Measurements from ENCODE around the gene ICOS.
A peak's percentile ranks its signal among the peaks of the same experiment; 100 is the strongest.

Gene ICOS, protein sequence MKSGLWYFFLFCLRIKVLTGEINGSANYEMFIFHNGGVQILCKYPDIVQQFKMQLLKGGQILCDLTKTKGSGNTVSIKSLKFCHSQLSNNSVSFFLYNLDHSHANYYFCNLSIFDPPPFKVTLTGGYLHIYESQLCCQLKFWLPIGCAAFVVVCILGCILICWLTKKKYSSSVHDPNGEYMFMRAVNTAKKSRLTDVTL

DNA sequence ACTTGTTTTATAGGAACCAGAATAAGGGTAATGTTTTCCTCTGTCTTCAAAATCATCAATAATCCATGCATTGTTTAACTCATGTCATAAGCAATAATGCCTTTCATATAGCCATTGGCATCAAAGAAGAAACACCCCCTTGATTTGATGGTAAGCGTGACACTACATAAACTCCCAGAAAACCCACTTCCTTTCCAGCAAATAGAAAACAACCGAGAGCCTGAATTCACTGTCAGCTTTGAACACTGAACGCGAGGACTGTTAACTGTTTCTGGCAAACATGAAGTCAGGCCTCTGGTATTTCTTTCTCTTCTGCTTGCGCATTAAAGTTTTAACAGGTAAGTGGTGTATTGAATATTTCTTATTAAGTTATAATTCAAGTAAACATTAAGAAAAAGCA lies at the start of gene ICOS:
ICOS (plus strand) TSS at position 229 of the 400 bp plus-strand sequence; CDS start at position 281, 52 bp downstream.
- DNase-seq: no peak

- DNase-seq: peak; percentile 39
These were observed 48.9 kb upstream of the ICOS start for GRCh38 chr2:203887677-203888076.

GRCh38 chr2:203889542-203889941 lies 47.0 kb upstream of the ICOS start:
- no peak for DNase-seq

GRCh38 chr2:203889944-203890343 lies 46.6 kb upstream of the ICOS start:
- no peak for DNase-seq

DNA sequence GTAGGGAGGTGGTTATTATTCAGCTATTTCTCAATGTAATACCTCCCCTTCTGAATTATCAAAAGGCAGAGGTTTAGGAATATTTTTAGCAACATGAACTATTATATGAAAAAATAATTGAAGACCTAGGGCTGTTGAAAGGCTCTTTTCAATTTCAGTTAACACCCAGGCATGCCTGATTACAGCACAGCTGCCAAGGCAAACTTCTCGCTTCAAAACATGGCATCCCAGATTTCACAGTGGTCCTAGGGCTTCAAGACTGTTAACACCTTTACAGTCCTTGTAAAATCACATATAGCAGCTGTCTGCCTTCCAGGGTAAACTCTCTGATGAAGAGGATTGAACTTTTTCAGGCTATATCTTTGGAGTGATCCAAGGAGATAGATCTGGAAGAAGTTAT lies 45.8 kb upstream of the ICOS start:
- DNase-seq: no peak

DNA sequence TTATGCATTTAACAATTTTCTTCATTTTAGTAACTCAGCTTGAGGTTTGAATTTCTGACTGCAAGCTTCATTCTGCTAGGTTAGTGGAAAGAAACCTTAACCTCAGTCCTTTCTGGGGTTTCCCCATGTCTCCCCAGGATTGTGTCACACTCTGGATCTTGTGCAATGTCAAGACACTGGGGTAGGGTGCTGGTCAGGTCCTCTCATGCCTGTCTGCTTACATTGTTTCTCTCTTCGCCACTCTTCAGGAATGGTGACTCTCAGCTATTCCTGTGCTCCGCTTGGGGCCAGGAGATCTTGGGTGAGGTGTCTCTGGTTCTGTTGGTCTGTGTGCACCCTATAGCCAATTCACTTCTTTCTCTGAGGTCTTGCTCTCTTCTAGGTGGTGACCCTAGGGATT lies 45.1 kb upstream of the ICOS start:
- no peak for DNase-seq

DNA sequence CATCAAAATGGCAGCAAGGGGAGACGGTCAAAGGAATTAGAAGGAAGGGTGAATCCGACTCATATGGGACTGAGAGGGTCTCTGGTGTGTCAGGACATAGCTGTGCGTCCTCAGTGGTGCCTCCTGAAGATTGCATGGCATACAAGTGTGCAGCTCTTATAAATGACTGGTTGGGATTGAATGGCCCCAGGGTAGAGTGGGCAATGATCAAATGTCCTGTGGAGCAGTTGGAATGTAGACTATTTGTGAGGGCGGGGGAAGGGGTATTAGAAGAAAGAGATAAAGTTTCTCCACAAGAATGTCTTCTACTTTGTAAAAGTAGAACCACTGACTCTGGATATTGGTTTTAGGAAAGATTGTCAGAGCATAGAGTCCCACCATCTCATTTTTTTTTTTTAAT lies 44.4 kb upstream of the ICOS start:
- no peak for DNase-seq

DNA sequence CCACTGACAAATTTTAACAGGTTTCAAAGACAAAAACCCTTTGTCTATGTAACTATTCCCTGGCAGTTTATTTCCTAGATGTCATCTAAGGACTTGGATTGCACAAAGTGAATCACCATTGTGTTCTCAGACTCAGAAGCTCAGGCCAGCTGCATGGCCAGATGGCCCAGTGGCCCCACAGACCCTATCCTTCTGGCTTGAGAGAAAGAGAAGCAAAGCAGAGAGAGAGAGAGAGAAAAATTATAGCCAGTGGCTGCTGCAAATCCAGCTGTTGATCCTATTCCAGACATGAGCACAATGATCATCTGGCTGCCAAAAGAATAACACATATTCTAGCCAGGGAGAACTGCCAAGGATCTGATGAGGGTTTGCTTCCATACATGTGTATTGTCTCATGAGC lies 43.2 kb upstream of the ICOS start:
- DNase-seq: no peak

GRCh38 chr2:203893840-203894239 lies 42.7 kb upstream of the ICOS start:
- no peak for DNase-seq

DNA sequence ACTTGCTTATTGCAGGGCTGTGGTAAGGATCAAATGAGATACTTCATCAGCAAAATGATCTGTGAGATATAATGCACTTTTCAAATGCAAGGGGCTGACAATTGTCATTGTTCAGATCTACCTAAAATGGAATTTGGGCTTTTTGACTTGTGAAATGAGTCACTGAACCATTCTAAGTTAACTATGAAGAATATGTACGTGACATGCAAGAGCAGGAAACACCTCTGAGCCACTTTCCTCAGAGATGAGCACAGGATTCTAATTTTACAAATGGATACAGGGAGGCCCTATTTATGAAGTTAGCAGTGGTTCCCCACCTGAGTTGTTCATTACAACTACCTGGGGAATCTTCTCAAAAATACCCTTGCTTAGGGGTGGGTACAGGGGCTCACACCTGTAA lies 42.3 kb upstream of the ICOS start:
- no peak for DNase-seq

GRCh38 chr2:203897544-203897943 lies 39.0 kb upstream of the ICOS start:
- DNase-seq: no peak

DNA sequence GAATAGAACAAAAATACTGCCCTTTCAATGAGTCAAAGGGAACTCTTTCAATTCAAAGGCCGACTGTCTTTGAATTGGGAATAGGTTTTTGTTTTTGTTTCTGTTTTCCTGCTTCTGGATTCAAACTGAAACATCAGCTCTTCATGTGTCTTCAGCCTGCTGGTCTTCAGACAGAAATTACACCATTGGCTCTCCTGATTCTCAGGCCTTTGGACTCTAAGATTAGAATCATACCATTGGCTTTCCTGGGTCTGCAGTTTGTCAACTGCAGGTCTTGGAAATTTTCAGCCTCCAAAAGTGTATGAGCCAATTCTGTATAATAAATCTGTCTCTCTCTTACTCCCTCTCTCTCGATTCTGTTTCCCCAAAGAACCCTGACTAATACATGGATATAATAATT lies 37.9 kb upstream of the ICOS start:
- DNase-seq: no peak

GRCh38 chr2:203900253-203900652 lies 36.3 kb upstream of the ICOS start:
- no peak for DNase-seq

DNA sequence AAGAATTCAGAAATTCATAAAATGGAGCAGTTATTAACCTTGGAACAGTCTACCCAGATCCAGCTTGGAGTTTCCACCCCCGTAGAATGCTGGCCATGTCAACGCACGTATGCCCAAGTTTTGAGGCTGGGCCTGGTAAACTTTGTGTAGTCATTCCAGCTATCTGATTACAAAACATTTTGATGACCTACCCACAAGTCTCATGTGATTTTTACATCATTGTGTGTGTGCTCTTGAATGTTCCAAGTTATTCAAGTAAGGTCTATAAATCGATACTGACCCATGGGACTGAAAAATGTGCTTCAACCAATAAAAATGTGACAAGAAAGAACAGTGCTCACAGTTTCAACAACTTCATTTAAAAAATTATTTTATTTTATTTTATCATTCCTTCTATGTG lies 32.5 kb upstream of the ICOS start:
- DNase-seq: no peak

GRCh38 chr2:203905656-203906055 lies 30.9 kb upstream of the ICOS start:
- DNase-seq: no peak

GRCh38 chr2:203908066-203908796 lies 28.3 kb upstream of the ICOS start:
- DNase-seq: no peak

GRCh38 chr2:203908797-203909185 lies 27.8 kb upstream of the ICOS start:
- no peak for DNase-seq

DNA sequence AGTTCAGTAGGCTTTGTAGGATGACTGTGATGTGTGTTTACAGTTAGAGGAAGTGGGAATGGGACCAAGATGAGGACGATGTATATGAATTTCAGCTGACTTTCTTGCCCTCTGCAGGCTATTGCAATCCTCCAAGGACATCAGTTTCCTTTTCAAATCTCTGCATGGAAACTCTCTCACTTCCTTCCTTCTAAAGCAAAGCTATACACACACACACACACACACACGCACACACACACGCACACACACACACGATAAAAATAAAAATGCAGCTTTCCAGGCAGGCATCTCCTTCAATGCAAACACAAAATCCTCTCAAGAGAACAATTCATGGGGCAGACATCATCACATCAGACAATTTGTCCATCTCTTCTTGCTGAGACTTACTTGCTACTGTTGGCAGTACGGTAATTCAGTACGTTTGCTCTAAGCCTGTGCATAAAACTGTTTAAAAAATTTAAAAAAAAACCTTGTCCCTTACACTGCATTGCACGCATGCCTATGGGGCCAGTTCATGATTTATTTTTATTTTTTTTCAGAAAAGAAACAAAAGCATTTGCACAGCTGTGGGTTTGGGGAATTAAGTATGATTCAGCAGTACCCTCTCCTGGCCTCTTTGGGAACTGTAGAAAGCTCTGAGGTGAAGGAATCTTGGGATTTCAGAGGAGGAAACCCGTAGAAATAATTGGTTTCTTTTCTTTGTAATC lies 27.1 kb upstream of the ICOS start:
- no peak for DNase-seq

- no peak for DNase-seq
These were observed 26.6 kb upstream of the ICOS start for GRCh38 chr2:203909974-203910373.

GRCh38 chr2:203913947-203914346 lies 22.6 kb upstream of the ICOS start:
- DNase-seq: no peak

- DNase-seq: no peak
These were observed 21.9 kb upstream of the ICOS start for GRCh38 chr2:203914546-203915182.

- DNase-seq: no peak
These were observed 21.3 kb upstream of the ICOS start for GRCh38 chr2:203915256-203915655.

GRCh38 chr2:203916756-203917155 lies 19.8 kb upstream of the ICOS start:
- DNase-seq: no peak

DNA sequence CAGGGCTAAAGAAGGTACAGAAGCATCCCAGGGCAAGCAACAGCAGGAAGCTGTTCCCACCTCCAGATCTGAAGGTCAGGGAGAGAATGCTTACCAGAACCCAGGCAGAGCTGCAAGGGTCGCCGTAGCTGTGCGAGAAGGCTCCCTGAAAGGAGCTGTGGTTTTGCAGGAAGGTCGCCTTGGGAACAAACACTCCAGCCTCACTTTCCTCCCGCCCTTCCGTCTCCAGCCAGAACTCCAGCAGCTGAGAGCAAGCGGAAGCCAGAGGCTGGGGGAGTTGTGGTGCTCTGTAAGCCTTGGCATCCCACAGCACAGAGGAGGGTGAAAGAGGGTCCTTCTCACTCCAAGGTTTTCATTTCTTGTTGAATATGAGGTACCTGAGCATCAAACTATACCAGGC lies 18.3 kb upstream of the ICOS start:
- DNase-seq: no peak
